GM18868 (cell line): ENCODE measurements around the gene SF1.

Experiments used
- ATAC-seq: cut with Tn5 transposase; IDR thresholded peaks from one replicate; pipeline ENCODE4 v1.9.1; 2021; ENCODE audit warnings: mild to moderate bottlenecking, moderate library complexity; ENCODE audit not compliant: unreplicated experiment

Gene SF1

DNA sequence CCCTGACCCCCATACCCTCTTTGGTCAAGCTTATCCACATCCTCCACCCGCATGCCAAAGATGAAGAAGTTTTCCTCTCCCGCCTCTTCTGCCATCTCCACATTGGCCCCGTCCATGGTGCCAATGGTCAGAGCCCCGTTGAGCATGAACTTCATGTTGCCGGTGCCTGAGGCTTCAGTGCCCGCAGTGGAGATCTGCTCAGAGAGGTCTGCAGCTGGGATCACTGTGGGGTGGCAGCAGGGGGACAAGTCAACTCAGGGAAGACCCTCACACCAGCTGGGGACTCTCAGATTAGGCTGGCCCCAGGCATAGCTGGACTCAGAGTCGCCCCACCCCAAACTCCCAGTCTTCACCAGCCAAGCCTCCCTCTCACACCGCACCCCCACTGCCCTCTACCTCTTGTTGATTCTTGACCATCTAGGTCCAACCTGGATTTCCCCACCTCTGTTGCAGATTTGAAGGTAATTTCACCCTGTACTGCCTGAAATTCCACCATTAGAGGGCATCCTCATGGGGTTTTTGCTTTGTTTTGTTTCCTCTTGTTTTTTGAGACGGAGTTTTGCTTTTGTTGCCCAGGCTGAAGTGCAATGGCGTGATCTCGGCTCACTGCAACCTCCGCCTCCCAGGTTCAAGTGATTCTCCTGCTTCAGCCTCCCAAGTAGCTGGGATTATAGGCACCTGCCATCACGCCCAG is 27.8 kb downstream of the SF1 start:
- no peak for ATAC-seq

DNA sequence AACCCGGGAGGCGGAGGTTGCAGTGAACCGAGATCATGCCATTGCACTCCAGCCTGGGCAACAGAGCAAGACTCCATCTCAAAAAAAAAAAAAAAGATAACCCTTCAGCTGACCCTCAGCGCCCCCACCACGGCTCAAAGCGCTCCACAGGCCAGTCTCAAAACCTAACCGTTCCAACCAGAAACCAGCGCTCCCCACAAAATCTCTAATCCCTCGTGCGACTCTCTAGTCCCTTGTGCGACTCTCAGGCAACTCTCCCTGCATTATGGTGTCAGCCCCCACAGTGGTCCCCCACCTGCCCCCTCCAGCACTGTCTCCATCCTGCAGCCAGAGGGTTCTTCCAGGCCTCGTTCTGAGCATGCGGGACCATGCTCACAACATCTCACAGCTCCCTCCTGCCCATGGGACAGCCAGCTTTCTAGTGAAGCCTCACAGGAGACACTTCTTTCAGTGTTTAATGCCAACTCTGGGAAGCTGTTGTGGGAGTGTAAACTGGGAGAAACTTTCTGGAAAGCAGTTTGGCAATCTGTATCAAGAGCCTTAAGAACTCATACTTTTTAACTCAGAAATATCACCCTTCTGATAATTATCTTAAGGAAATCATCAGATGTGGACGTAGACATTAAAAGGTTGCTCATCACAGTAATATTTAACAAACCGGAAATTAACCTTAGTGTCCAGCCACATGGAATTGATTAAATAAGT is 30.2 kb downstream of the SF1 start:
- ATAC-seq: no peak

DNA sequence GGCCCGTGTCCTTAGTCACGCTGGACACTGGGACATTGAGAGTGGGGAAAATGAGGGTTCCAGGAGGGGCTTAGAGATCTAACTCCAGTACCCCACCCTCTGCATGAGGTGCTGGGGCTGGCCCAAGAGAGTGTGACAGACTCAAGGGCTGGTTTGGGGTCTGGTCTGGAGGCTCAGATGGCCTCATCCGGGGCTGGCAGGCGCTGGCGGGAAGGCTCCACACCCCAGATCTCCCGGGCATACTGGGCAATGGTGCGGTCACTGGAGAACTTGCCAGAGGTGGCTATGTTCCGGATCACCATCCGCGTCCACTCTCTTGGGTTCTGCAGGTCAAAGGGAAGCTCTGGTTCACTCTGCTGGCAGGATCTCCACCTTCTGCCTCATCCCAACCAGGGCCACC is 31.9 kb downstream of the SF1 start:
- ATAC-seq: no peak

GRCh38 chr11:64745521-64746328 is 32.6 kb downstream of the SF1 start:
- no peak for ATAC-seq

DNA sequence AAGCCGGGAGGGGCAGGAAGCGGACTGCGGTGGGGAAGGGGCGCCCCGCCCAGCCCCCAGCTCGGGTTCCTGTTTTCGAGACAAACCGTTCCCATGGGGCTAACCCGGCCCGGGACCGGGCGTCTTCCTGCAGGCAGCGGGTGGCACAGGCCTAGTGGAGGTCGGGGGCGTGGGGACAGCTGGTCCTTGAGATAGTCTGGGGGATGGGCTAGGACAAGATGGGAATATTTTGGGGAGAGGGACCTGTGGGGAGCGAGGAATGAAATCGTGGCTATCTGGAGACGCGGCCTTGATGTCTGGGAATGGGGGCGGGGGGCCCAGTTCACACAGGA is 33.2 kb downstream of the SF1 start:
- no peak for ATAC-seq

DNA sequence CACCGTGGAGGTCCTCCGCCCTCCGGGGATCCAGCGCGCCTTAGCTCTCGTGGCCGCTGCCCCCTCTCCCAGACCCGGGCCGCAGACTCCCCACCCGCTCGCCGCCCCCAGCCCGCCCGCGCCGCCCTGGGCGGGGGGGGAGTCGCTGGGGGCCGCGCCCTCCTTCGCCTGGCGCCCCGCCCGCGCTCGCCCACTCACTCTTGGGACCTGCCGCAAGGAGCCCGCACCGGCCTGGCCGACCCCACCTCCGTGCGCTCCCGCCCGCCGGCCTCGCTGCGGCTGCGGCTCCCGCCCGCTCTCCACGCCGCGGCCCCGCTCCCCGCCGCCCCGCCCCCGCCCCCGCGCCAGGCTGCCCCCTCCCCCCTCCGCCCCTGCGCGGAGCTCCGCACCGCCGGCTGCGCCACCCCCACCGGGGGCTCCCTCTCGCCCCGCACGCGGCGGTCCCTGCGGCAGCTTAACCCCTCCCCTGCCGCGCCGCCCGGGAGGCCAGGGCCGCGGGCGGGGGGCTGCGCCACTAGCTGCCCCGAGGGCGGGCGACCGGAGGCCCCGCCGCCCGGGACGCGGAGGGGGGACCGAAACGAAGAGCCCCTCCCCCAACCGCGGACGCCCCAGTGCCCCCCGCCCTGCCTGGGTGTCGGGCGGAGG is 33.7 kb downstream of the SF1 start:
- no peak for ATAC-seq

DNA sequence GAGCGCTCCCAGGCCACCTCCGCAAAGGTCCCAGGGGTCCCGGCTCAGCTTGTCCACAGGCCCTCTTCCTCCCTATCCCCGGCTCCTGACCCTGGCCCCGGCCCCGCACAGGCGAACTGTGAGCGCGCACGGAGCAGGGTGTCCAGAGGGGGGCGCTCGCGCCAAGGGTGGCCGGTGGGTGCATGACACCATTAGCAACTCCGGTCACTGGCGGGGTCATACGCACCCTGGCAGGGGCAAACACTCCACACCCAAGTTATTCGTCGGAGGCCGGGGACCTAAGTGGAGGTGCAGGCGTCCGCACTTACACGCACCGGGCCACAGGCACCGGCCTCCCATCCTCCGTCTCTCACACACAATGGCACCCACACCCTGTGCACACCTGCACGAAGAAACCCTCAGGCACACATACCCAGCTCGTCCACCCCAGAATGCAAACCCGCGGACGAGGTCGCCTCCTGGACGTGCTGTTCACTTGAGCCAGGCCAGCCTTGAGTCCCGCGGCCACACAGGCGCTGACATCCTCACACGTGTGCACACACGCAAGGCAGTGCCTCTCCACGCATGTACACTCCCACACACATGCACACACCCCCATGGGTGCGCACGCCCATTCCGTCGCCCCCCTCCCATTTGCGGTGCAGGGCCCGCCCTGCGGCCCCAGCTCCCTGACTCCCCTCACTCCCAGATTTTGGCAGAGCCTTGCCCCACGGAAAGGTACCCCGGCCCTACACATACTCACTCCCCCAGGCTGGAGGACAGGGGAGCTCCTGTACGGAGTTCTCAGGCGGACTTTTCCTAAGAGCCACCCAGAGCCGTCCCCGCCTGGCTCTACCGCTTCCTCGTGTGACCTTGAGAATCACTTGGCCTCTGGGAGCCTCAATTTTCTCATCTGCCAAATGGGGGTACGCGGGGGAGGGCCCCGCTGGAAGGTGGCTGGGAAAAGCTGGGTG is 34.5 kb downstream of the SF1 start, which contains the start of gene RASGRP2:
RASGRP2 (minus strand) TSS at position 552 of the 953 bp plus-strand sequence. CDS start 1,276 bp downstream, outside the sequence.
- no peak for ATAC-seq

- ATAC-seq: no peak
These were observed 35.3 kb downstream of the SF1 start for GRCh38 chr11:64742889-64743590.

- ATAC-seq: no peak
These were observed 36.1 kb downstream of the SF1 start for GRCh38 chr11:64742087-64742888.

DNA sequence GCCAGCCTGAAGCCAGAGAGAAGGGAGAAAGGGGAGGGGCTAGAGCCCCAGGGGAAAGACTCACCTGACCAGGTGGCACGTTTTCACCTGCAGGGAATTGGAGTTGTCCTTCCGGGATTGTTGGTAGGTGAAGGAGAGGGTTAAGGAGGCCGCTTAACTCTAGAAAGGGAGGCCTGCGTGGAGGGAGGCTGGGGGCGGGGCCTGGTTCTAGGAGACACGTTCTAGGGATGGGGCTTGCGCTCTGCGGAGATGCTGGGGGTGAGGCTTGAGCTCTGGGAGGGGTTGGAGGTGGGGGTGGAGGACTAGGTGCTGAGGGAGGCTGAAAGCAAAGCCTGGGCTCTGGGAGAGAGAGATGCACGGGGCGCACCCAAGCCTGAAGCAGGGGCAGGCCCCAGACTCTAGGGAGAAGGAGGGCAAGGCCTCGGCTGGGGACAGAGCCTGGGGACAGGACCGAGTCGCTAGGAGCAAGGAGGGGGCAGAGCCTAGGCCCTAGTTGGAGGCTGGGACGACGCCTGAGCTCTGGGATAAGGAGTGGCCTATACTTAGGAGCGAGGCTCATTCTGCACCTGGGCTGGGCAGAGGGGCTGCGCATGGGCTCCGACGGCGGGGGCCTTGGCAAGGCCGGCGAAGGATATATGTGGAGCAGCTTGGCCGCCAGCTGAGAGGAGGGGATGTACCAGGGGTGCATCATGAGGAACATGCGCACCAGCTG is 36.8 kb downstream of the SF1 start:
- no peak for ATAC-seq

GRCh38 chr11:64739871-64740270 is 38.5 kb downstream of the SF1 start:
- ATAC-seq: no peak

DNA sequence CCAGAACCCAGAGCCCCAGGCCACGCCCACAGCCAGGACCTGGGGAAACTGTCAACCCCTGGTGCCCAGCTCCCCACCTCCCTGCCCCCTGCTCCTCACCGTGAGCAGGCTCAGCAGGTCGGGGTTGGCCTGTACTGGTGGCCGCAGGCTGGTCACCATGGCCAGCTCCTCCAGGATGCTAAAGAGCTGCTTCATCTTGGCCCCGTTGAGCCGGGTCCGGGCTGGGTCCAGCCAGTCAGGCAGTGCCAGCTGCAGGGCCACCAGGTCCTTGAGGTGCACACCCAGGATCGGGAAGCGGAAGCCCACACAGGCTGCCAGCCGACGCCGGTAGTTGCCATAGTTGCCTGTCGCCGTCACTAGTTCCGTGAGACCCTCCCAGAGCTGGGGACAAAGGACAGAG is 41.7 kb downstream of the SF1 start:
- ATAC-seq: no peak

DNA sequence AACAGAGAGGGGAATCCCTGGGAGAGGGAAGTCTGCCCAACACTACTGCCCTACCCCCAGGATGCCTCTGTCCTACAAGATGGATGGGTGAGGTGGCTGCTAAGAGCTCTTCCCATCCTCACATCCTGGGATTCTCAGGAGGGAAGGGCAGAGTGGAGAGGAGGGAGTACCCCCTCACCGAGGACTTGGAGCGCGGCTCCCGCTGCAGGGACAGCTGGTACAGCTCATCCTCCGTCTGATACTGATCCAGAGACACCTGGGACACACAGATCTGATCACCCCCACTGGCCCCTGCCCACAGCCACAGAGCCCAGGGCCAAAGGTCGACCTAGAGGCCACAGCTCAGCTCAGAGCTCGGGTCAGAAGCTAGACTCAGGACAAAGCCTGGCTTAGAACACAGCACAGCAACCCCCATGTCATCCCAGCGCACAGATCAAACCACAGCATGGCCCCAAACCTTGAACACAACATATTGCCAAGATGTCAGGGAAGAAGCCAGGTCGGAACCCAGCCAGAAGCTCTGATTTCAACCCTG is 42.5 kb downstream of the SF1 start:
- ATAC-seq: no peak

- ATAC-seq: no peak
These were observed 43.3 kb downstream of the SF1 start for GRCh38 chr11:64734811-64735724.

DNA sequence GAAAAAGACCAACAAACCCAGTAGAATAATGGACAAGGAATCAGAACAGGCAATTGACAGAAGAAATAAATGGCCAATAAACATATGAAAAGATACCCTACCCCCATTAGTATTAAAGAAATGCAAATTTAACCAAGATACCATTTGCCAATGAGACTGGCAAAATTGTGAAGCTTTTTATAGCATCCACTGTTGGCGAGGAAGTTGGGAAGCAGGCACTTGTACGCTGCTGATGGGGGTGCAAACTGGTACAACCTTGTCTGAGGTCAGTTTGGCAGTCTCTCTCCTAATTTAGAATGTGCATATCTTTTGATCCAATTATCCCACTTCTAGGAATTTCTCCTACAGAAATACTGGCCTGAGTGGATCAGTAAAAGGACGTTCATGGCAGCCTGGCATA is 46.7 kb downstream of the SF1 start:
- ATAC-seq: no peak

- no peak for ATAC-seq
These were observed 48.4 kb downstream of the SF1 start for GRCh38 chr11:64729851-64730382.
